Measurements from ENCODE around the gene TEKTIP1. TPM values are rescaled to one million over a fixed set of nuclear protein-coding genes. Genes with fewer than 3 reads are reported as not detected.
"Not testable (repeated sequence)": the region's sequence is repeated elsewhere in the genome, so short reads cannot be mapped to it uniquely, and the experiment has no call there.

Gene TEKTIP1
- total RNA-seq, 1 experiment from 2014 or later: 1.3 TPM

- no peaks in the 10 kb centered on the region for H3K4me1 ChIP-seq (ENCODE audit: insufficient read depth, low read length)
- Mint-ChIP-seq H3K4me1 (no peaks in the 10 kb centered on the region), H3K27me3 (ENCODE audit: low read depth) (no peaks in the 10 kb centered on the region), H3K9me3 (no peaks in the 10 kb centered on the region), H3K4me3 (no peak overlapping the region), H3K36me3 (ENCODE audit: insufficient read depth in 1 of 3, low read depth in 3 of 3) (peaks cover 14 to 42% (median 37%) of the 10 kb centered on the region in 3 experiments; a peak in 6 of 7 replicates), H3K27ac (no peak overlapping the region)
- H3K79me1 ChIP-seq (ENCODE audit: insufficient read depth, low read depth, low read length, poor library complexity, severe bottlenecking): no peaks in the 10 kb centered on the region
- no peak overlapping the region for H3K4ac ChIP-seq (ENCODE audit: low read depth, low read length)
- no peak overlapping the region for H4K8ac ChIP-seq (replicated peaks; ENCODE audit: insufficient read length, low read depth, low read length)
- H3K9ac ChIP-seq (ENCODE audit: extremely low read depth, insufficient read length, low read length): no peak overlapping the region
- H3K23me2 ChIP-seq (ENCODE audit: insufficient read length, low read depth, low read length, poor library complexity, severe bottlenecking): no peaks in the 10 kb centered on the region
- no peak for DNase-seq
- H3K4me2 ChIP-seq (ENCODE audit: insufficient read depth, insufficient read length, low read length): no peak overlapping the region
- WGBS (ENCODE audit: extremely low coverage, insufficient read length, low lambda C conversion rate): 100% methylated on average over 1 of the region's 20 CpGs
- no peak overlapping the region for H3K27ac ChIP-seq (ENCODE audit: insufficient read length, low read depth, low read length)
- no peak overlapping the region for H3K23ac ChIP-seq (ENCODE audit: insufficient read length, low read depth, low read length)
- no peak overlapping the region for H2BK5ac ChIP-seq (ENCODE audit: insufficient read length, low read length)
- H2BK12ac ChIP-seq (ENCODE audit: insufficient read length, low read depth, low read length): no peak overlapping the region
- no peaks in the 10 kb centered on the region for H3K79me2 ChIP-seq (ENCODE audit: insufficient read depth, low read length)
- H3T11ph ChIP-seq (ENCODE audit: low read length): no peak overlapping the region
- no peak overlapping the region for H2BK20ac ChIP-seq (ENCODE audit: low read depth, low read length, poor library complexity, severe bottlenecking)
- H3K27me3 ChIP-seq (ENCODE audit: insufficient read depth, low read length): no peaks in the 10 kb centered on the region
- H2BK15ac ChIP-seq (ENCODE audit: low read depth, low read length): no peak overlapping the region
- no peak overlapping the region for H2AFZ ChIP-seq (ENCODE audit: low read length)
- no peak overlapping the region for H3K14ac ChIP-seq (ENCODE audit: insufficient read depth, low read length)
- H2BK120ac ChIP-seq (ENCODE audit: low read depth, low read length, poor library complexity, severe bottlenecking): no peak overlapping the region
- no peak overlapping the region for H4K91ac ChIP-seq (ENCODE audit: insufficient read length, low read depth, low read length)
- no peaks in the 10 kb centered on the region for H3K9me3 ChIP-seq (ENCODE audit: control insufficient read depth, low read depth, low read length)
- H2AK5ac ChIP-seq (ENCODE audit: insufficient read length, low read length): no peak overlapping the region
- no peak overlapping the region for H3K18ac ChIP-seq (ENCODE audit: insufficient read length, low read depth, low read length)
- TF ChIP-seq, protein P1, sequence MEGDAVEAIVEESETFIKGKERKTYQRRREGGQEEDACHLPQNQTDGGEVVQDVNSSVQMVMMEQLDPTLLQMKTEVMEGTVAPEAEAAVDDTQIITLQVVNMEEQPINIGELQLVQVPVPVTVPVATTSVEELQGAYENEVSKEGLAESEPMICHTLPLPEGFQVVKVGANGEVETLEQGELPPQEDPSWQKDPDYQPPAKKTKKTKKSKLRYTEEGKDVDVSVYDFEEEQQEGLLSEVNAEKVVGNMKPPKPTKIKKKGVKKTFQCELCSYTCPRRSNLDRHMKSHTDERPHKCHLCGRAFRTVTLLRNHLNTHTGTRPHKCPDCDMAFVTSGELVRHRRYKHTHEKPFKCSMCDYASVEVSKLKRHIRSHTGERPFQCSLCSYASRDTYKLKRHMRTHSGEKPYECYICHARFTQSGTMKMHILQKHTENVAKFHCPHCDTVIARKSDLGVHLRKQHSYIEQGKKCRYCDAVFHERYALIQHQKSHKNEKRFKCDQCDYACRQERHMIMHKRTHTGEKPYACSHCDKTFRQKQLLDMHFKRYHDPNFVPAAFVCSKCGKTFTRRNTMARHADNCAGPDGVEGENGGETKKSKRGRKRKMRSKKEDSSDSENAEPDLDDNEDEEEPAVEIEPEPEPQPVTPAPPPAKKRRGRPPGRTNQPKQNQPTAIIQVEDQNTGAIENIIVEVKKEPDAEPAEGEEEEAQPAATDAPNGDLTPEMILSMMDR (conservative IDR thresholded peaks at IDR 0.05): no peak
- H4K5ac ChIP-seq (ENCODE audit: insufficient read length, low read depth, low read length): no peak overlapping the region
- no peaks in the 10 kb centered on the region for H4K20me1 ChIP-seq (ENCODE audit: control insufficient read depth, insufficient read depth, insufficient read length)
- H3K56ac ChIP-seq (ENCODE audit: insufficient read length, low read depth, low read length): no peak overlapping the region
These were observed 10.3 kb upstream of the TEKTIP1 start for GRCh38 chr19:3528539-3529211.

DNA sequence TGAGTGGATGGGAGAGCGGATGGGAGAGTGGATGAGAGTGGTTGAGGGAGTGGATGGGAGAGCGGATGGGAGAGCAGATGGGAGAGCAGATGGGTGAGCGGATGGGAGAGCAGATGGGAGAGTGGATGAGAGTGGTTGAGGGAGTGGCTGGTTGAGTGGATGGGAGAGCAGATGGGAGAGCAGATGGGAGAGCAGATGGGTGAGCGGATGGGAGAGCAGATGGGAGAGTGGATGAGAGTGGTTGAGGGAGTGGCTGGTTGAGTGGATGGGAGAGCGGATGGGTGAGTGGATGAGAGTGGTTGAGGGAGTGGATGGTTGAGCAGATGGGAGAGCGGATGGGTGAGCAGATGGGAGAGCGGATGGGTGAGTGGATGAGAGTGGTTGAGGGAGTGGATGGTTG, 9.7 kb upstream of the TEKTIP1 start:
- H2BK5ac ChIP-seq (ENCODE audit: insufficient read length, low read length); H4K91ac ChIP-seq (ENCODE audit: insufficient read length, low read depth, low read length); H2BK15ac ChIP-seq (ENCODE audit: low read depth, low read length); H3K4me1 Mint-ChIP-seq; H4K20me1 ChIP-seq (ENCODE audit: control insufficient read depth, insufficient read depth, insufficient read length); H4K8ac ChIP-seq (replicated peaks; ENCODE audit: insufficient read length, low read depth, low read length); H2AK5ac ChIP-seq (ENCODE audit: insufficient read length, low read length); H3K23me2 ChIP-seq (ENCODE audit: insufficient read length, low read depth, low read length, poor library complexity, severe bottlenecking); H3K4me3 Mint-ChIP-seq; H3K4me2 ChIP-seq (ENCODE audit: insufficient read depth, insufficient read length, low read length); H3K27ac ChIP-seq (ENCODE audit: insufficient read length, low read depth, low read length); DNase-seq; H3K4ac ChIP-seq (ENCODE audit: low read depth, low read length); H2BK12ac ChIP-seq (ENCODE audit: insufficient read length, low read depth, low read length); H2AFZ ChIP-seq (ENCODE audit: low read length); H3K79me2 ChIP-seq (ENCODE audit: insufficient read depth, low read length); H3T11ph ChIP-seq (ENCODE audit: low read length); H3K27me3 ChIP-seq (ENCODE audit: insufficient read depth, low read length); H3K9me3 Mint-ChIP-seq; H2BK120ac ChIP-seq (ENCODE audit: low read depth, low read length, poor library complexity, severe bottlenecking); H3K79me1 ChIP-seq (ENCODE audit: insufficient read depth, low read depth, low read length, poor library complexity, severe bottlenecking); H2BK20ac ChIP-seq (ENCODE audit: low read depth, low read length, poor library complexity, severe bottlenecking); H3K23ac ChIP-seq (ENCODE audit: insufficient read length, low read depth, low read length); H3K18ac ChIP-seq (ENCODE audit: insufficient read length, low read depth, low read length); H3K9ac ChIP-seq (ENCODE audit: extremely low read depth, insufficient read length, low read length); H3K14ac ChIP-seq (ENCODE audit: insufficient read depth, low read length); H3K4me1 ChIP-seq (ENCODE audit: insufficient read depth, low read length); H3K9me3 ChIP-seq (ENCODE audit: control insufficient read depth, low read depth, low read length); H3K27me3 Mint-ChIP-seq (ENCODE audit: low read depth); H3K56ac ChIP-seq (ENCODE audit: insufficient read length, low read depth, low read length); H4K5ac ChIP-seq (ENCODE audit: insufficient read length, low read depth, low read length); H3K27ac Mint-ChIP-seq: not testable (repeated sequence)
- H3K36me3 Mint-ChIP-seq (ENCODE audit: insufficient read depth in 1 of 3, low read depth in 3 of 3): peaks cover 11 to 39% (median 35%) of the 10 kb centered on the region in 3 experiments; a peak in 6 of 7 replicates
- WGBS (ENCODE audit: extremely low coverage, insufficient read length, low lambda C conversion rate): no CpG with 5 or more reads among the region's 7 CpGs
